NCI-H128 (cell line): ENCODE results near the gene ST3GAL2.

Experiments used
- DNase-seq: peaks from one replicate; lab custom pipeline; 2025; ENCODE audit not compliant: unreplicated experiment; lab: John Stamatoyannopoulos, UW

The ST3GAL2 gene

GRCh38 chr16:70438969-70439862 lies at the start of gene ST3GAL2:
Gene ST3GAL2 (minus strand): TSS chr16:70439100. CDS start chr16:70398530, 40,570 bp downstream.
- DNase-seq = peak; percentile 85

GRCh38 chr16:70484867-70485266 lies 46.0 kb upstream of the ST3GAL2 start:
- DNase-seq = no peak

- DNase-seq = no peak
Measured at GRCh38 chr16:70483426-70483825, 44.5 kb upstream of the ST3GAL2 start.

GRCh38 chr16:70482624-70483023 lies 43.7 kb upstream of the ST3GAL2 start:
- DNase-seq = no peak

GRCh38 chr16:70481929-70482536 lies 43.1 kb upstream of the ST3GAL2 start:
- no peak for DNase-seq

GRCh38 chr16:70480127-70481105 lies 41.5 kb upstream of the ST3GAL2 start:
- DNase-seq = no peak

- no peak for DNase-seq
Measured at GRCh38 chr16:70478912-70479341, 40.0 kb upstream of the ST3GAL2 start.

- DNase-seq = no peak
Measured at GRCh38 chr16:70478169-70478568, 39.3 kb upstream of the ST3GAL2 start.

- DNase-seq = no peak
Measured at GRCh38 chr16:70476272-70477020, 37.5 kb upstream of the ST3GAL2 start.

- DNase-seq = no peak
Measured at GRCh38 chr16:70475054-70475871, 36.4 kb upstream of the ST3GAL2 start.

- DNase-seq = no peak
Measured at GRCh38 chr16:70474320-70475053, 35.6 kb upstream of the ST3GAL2 start.

- DNase-seq = no peak
Measured at GRCh38 chr16:70473446-70474319, 34.8 kb upstream of the ST3GAL2 start.

GRCh38 chr16:70472786-70473433 lies 34.0 kb upstream of the ST3GAL2 start:
- no peak for DNase-seq

- DNase-seq = no peak
Measured at GRCh38 chr16:70470927-70471341, 32.0 kb upstream of the ST3GAL2 start.

GRCh38 chr16:70470141-70470926 lies 31.4 kb upstream of the ST3GAL2 start:
- no peak for DNase-seq

- DNase-seq = no peak
Measured at GRCh38 chr16:70468776-70469525, 30.1 kb upstream of the ST3GAL2 start.
